Loucy (cell line): ENCODE measurements around the gene C3orf20.

Experiments used
- EZH2phosphoT487 ChIP-seq: fragments of 200-600 bp; IDR thresholded peaks from 2 replicates; pipeline ENCODE4 v1.6.1; 2018; ENCODE audit warnings: antibody characterized with exemption, mild to moderate bottlenecking, moderate library complexity, borderline replicate concordance
- TF ChIP-seq, protein P1 (sequence below): fragments of 200-600 bp; sonication (generic); conservative IDR thresholded peaks from 2 replicates; pipeline ENCODE4 v1.5.1; 2014; ENCODE audit warnings: mild to moderate bottlenecking, antibody characterized with exemption, low read length

- TF ChIP-seq, protein P1, sequence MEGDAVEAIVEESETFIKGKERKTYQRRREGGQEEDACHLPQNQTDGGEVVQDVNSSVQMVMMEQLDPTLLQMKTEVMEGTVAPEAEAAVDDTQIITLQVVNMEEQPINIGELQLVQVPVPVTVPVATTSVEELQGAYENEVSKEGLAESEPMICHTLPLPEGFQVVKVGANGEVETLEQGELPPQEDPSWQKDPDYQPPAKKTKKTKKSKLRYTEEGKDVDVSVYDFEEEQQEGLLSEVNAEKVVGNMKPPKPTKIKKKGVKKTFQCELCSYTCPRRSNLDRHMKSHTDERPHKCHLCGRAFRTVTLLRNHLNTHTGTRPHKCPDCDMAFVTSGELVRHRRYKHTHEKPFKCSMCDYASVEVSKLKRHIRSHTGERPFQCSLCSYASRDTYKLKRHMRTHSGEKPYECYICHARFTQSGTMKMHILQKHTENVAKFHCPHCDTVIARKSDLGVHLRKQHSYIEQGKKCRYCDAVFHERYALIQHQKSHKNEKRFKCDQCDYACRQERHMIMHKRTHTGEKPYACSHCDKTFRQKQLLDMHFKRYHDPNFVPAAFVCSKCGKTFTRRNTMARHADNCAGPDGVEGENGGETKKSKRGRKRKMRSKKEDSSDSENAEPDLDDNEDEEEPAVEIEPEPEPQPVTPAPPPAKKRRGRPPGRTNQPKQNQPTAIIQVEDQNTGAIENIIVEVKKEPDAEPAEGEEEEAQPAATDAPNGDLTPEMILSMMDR, result no peak
- no peak for TF ChIP-seq EZH2phosphoT487
Measured at GRCh38 chr3:14803981-14804834, 129.3 kb downstream of the C3orf20 start.
